ENCODE measurements around the gene SFPQ.
"Not testable (repeated sequence)": the region's sequence is repeated elsewhere in the genome, so short reads cannot be mapped to it uniquely, and the experiment has no call there.

The SFPQ gene

GRCh38 chr1:35143737-35144508 lies 49.0 kb downstream of the SFPQ start:
- DNase-seq (ENCODE audit: low spot score) (no peak), ATAC-seq (ENCODE audit: low read depth) (peak; percentile 35; the same call in 1 of the 3 replicates)
- H3K4me1 ChIP-seq (ENCODE audit: insufficient read depth, poor library complexity, severe bottlenecking) = no peaks in the 10 kb centered on the region
- no peak overlapping the region for H3K27ac ChIP-seq (ENCODE audit: poor library complexity, severe bottlenecking)
- H3K4me3 ChIP-seq (ENCODE audit: severe bottlenecking) = no peak overlapping the region
- H3K9me3 ChIP-seq (ENCODE audit: severe bottlenecking) = no peaks in the 10 kb centered on the region
- H3K27me3 ChIP-seq (ENCODE audit: insufficient read depth, poor library complexity, severe bottlenecking) = no peaks in the 10 kb centered on the region
- TF ChIP-seq CTCF (IDR thresholded peaks at IDR 0.05; ENCODE audit: poor library complexity, severe bottlenecking) = no peak
- no peaks in the 10 kb centered on the region for H3K36me3 ChIP-seq (ENCODE audit: low read depth)

- not testable (repeated sequence) for H3K27me3 ChIP-seq (ENCODE audit: insufficient read depth, poor library complexity, severe bottlenecking); H3K36me3 ChIP-seq (ENCODE audit: low read depth); ATAC-seq (ENCODE audit: low read depth); H3K4me3 ChIP-seq (ENCODE audit: severe bottlenecking); DNase-seq (ENCODE audit: low spot score); H3K4me1 ChIP-seq (ENCODE audit: insufficient read depth, poor library complexity, severe bottlenecking); H3K9me3 ChIP-seq (ENCODE audit: severe bottlenecking); H3K27ac ChIP-seq (ENCODE audit: poor library complexity, severe bottlenecking)
Observed at GRCh38 chr1:35142728-35143127, 50.2 kb downstream of the SFPQ start.

GRCh38 chr1:35142294-35142693 lies 50.7 kb downstream of the SFPQ start:
- not testable (repeated sequence) for H3K4me3 ChIP-seq (ENCODE audit: severe bottlenecking); ATAC-seq (ENCODE audit: low read depth); H3K9me3 ChIP-seq (ENCODE audit: severe bottlenecking); H3K36me3 ChIP-seq (ENCODE audit: low read depth); H3K4me1 ChIP-seq (ENCODE audit: insufficient read depth, poor library complexity, severe bottlenecking); H3K27ac ChIP-seq (ENCODE audit: poor library complexity, severe bottlenecking); H3K27me3 ChIP-seq (ENCODE audit: insufficient read depth, poor library complexity, severe bottlenecking); DNase-seq (ENCODE audit: low spot score)

GRCh38 chr1:35137590-35137989 lies 55.4 kb downstream of the SFPQ start:
- DNase-seq (ENCODE audit: low spot score); ATAC-seq (ENCODE audit: low read depth); H3K4me3 ChIP-seq (ENCODE audit: severe bottlenecking); H3K9me3 ChIP-seq (ENCODE audit: severe bottlenecking); H3K36me3 ChIP-seq (ENCODE audit: low read depth); H3K27me3 ChIP-seq (ENCODE audit: insufficient read depth, poor library complexity, severe bottlenecking); H3K27ac ChIP-seq (ENCODE audit: poor library complexity, severe bottlenecking); H3K4me1 ChIP-seq (ENCODE audit: insufficient read depth, poor library complexity, severe bottlenecking): not testable (repeated sequence)

- ATAC-seq (ENCODE audit: low read depth) = no peak
- H3K27ac ChIP-seq (ENCODE audit: poor library complexity, severe bottlenecking) = no peak overlapping the region
- no peaks in the 10 kb centered on the region for H3K9me3 ChIP-seq (ENCODE audit: severe bottlenecking)
- H3K36me3 ChIP-seq (ENCODE audit: low read depth) = no peaks in the 10 kb centered on the region
- TF ChIP-seq CTCF (IDR thresholded peaks at IDR 0.05; ENCODE audit: poor library complexity, severe bottlenecking) = no peak
- DNase-seq (ENCODE audit: low spot score) = no peak
- H3K27me3 ChIP-seq (ENCODE audit: insufficient read depth, poor library complexity, severe bottlenecking) = no peaks in the 10 kb centered on the region
- H3K4me3 ChIP-seq (ENCODE audit: severe bottlenecking) = no peak overlapping the region
- H3K4me1 ChIP-seq (ENCODE audit: insufficient read depth, poor library complexity, severe bottlenecking) = no peaks in the 10 kb centered on the region
Observed at GRCh38 chr1:35136780-35137179, 56.2 kb downstream of the SFPQ start.
